ACHN (cell line): ENCODE measurements around the gene OTOP3.

Source experiments
- DNase-seq: peaks from one replicate; pipeline ENCODE4 v3.0.0-alpha.2; 2015
- in situ Hi-C: cut with HindIII; loops from 2 replicates; pipeline ENCODE4 v1.10.0; 2017; ENCODE audit warnings: low sequenced_read_pairs, low pct_ligation_motif_present, low pct_unique_long_range_greater_than_20kb

OTOP3 gene

GRCh38 chr17:74935048-74935447 is 650 bp upstream of the OTOP3 start:
- in situ Hi-C loops, result no loop called here

DNA sequence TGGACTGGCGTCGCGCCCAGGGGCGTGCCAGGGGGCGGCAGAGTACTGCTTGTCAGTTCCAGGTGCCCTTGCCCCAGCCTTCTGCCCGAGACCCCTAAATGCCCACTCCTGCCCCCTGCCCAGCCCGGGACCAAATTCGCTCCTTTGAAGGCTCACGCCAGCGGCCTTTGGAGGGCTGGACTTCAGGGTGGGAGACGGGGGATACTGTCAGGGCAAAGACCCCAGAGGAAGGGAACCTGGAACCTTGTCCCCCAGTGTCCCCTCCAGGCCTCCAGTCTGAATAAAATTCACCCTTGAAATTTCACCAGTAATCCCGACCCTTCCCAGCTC is 737 bp downstream of the OTOP3 start:
- DNase-seq, result no peak
- in situ Hi-C loops, result no loop called here

More at GRCh38 chr17:74935048-74935447, 650 bp upstream of the OTOP3 start:
- DNase-seq, result no peak

- in situ Hi-C loops, result no loop called here
- DNase-seq, result no peak
Observed at GRCh38 chr17:74937064-74938051, 1.7 kb downstream of the OTOP3 start.

DNA sequence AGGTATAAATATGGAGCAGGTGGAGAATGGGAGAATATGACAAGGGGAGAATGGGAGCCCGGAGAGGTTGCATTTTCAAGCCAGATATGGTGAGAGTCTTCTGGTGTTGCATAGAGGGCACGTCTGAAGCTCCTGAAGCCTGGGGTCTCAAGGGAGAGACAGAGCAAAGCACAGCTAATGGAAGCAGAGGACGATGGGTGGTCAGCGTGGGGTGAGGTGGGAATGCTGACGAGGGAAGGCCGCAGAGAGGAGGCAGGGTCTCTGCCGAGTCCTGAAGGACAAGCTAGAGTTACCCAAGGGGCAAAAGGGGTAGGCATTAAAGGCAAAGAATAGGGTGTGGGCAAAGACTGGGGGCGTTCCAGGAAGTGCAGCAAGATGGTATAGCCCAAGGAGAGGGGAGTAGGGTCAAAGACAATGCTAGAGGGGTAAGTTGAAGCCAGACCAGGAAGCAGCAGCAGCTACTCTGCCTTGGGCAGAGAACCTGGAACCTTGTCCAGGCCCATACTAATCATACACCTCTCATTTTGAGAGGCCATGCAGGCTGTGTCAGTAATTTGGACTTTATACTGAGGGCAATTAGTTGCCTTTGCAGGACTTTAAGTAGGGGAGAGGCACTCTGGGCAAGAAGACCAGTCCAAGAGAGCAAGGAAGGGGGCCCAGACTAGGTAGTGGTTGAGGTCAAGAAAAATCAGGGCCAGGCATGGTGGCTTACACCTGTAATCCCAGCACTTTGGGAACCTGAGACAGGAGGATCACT is 2.7 kb downstream of the OTOP3 start:
- in situ Hi-C loops, result no loop called here
- DNase-seq, result no peak

GRCh38 chr17:74939534-74939933 is 3.8 kb downstream of the OTOP3 start:
- in situ Hi-C loops, result no loop called here
- DNase-seq, result no peak

- DNase-seq, result no peak
- in situ Hi-C loops, result no loop called here
Observed at GRCh38 chr17:74941128-74941725, 5.5 kb downstream of the OTOP3 start.

- in situ Hi-C loops, result no loop called here
- no peak for DNase-seq
Observed at GRCh38 chr17:74943808-74944522, 8.3 kb downstream of the OTOP3 start.

DNA sequence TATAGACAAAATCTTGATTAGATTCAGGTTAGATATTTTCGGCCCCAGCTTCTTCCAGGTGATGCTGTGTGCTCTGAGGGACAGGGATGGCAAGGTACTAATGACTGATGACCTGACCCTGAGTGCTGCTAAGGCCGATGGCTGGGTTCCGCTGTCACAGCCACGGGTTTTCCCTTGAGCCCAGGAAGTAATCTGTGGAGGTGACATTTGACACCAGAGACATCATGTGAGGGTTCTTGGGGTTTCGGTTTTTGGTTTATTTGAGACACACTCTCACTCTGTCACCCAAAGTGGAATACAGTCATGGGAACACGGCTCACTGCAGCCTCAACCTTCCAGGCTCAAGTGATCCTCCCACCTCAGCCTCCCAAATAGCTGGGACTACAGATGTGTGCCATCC is 9.8 kb downstream of the OTOP3 start:
- DNase-seq, result no peak
- in situ Hi-C loops, result no loop called here

- in situ Hi-C loops, result no loop called here
- DNase-seq, result no peak
Observed at GRCh38 chr17:74946641-74947040, 10.9 kb downstream of the OTOP3 start.

- DNase-seq, result no peak
- in situ Hi-C loops, result no loop called here
Observed at GRCh38 chr17:74947041-74947754, 11.5 kb downstream of the OTOP3 start.

GRCh38 chr17:74949455-74950115 is 13.9 kb downstream of the OTOP3 start:
- in situ Hi-C loops, result no loop called here
- no peak for DNase-seq

- no peak for DNase-seq
Observed at GRCh38 chr17:74950207-74950606, 14.5 kb downstream of the OTOP3 start.

DNA sequence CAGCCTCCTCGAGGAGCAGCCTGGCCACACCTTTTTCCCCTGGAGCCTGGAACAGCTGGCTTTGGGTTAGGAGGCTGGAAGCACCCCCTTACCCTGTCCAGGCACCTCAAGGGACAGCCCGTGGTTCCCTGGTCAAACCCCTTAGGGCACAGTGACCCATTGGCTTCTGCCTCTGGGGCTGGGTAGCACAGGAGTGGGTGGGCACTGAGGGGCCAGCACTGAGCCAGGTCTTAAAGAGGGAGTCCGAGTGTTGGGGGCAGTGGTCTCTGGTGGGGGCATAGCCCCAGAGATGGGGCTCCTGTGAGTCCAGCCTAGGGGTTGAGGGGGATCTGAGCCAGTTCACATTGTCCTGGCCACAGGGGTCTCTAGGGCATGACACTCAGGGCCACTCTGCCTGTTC is 15.4 kb downstream of the OTOP3 start:
- in situ Hi-C loops, result no loop called here
- no peak for DNase-seq

More at GRCh38 chr17:74950207-74950606, 14.5 kb downstream of the OTOP3 start:
- in situ Hi-C loops, result no loop called here

GRCh38 chr17:74951680-74952421 is 16.2 kb downstream of the OTOP3 start:
- in situ Hi-C loops, result no loop called here
- DNase-seq, result no peak

- DNase-seq, result no peak
- in situ Hi-C loops, result no loop called here
Observed at GRCh38 chr17:74952431-74953133, 16.9 kb downstream of the OTOP3 start.

GRCh38 chr17:74953134-74953687 is 17.5 kb downstream of the OTOP3 start:
- in situ Hi-C loops, result no loop called here
- no peak for DNase-seq
